GM19043 (cell line): ENCODE measurements around the gene PPP1R9B.

ENCODE experiments used
- ATAC-seq: cut with Tn5 transposase; IDR thresholded peaks from one replicate; pipeline ENCODE4 v1.9.1; 2021; ENCODE audit warnings: low read depth; ENCODE audit not compliant: unreplicated experiment

Gene PPP1R9B

DNA sequence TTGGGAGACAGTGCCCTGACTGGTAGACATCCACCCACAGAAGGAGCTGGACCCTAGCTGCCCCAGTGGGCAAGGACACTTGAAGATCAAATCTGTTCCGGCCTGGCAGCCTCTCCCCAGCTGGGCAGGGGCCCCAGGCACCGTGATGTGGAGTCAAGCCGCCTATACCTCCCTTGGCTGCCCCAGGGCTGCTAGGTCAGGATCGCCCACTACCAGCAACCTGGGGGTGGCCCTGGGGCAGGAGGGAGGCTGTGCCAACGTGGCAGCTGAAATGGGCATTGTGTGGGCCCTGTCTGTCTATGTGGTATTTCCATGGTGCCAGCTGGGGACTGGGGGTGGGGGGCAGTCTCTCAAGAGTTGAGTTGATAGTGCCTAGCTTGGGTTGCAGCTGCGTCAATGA lies 54.4 kb downstream of the PPP1R9B start:
- no peak for ATAC-seq

- ATAC-seq = no peak
Observed at GRCh38 chr17:50095626-50096037, 54.8 kb downstream of the PPP1R9B start.

DNA sequence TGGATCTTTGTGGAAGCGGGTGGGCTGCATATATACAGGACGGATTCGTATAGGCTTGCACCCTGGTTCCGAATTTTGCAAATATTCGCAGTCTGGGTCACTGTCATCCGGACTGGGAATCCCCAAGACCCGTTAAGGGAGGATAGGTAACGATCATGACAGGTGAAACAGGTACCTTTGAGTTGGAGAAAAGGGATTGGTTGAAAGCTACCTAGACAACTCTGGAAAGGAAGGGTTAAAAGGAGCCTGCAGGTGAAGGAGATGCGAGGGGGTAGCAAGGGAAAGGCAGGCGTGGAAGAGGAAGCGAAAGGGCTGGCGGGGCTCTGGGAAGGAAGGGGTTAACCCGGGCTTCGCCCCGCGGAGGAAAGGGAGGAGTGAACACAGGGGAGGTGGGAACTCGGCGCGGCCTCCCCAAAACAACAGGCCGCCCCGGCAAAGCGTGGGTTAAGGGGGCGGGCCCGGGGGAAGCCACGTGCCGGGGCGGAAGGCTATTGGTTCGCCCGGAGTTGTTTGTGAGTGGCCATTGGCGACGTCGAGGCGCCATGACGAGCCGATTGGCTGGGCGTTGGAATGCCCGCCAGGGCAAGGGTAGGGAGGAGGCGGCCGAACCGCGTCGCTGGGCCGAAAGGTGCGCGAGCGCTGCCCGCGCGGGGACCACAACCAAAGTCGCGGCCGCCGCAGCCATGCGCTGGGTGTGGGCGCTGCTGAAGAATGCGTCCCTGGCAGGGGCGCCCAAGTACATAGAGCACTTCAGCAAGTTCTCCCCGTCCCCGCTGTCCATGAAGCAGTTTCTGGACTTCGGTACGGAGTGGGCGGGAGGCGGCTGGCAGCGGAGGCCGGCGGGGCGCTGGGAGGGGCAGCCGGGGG lies 55.5 kb downstream of the PPP1R9B start, which contains the start of gene PDK2:
Gene PDK2 (plus strand): TSS at position 599 of the 867 bp plus-strand sequence. CDS start 85 bp downstream, at position 684.
- peak; percentile 90 for ATAC-seq

DNA sequence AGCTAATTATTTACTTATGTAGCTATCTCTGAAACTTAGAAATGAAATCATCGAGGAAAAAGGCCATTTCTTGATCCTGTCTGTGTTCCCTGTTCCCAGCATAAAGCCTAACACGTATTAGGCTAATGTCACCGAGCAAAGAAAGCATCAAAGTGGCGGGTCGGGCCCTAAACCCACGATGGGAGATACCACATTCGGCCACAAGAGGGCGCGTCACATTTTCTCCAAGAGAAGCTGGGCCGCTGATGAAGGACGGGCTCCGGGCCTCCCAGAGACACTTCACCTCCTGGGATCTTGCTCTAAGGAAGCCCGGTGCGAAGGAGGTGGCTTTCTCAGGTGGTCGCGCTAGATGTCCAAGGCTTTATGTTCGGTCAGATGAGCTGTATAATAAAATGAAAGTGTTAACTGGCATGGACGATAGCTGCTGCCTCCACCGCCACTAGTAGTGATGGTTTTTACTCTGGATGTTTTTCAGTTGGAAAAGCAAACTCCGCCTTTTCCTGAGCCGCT lies 56.2 kb downstream of the PPP1R9B start:
- ATAC-seq = no peak

DNA sequence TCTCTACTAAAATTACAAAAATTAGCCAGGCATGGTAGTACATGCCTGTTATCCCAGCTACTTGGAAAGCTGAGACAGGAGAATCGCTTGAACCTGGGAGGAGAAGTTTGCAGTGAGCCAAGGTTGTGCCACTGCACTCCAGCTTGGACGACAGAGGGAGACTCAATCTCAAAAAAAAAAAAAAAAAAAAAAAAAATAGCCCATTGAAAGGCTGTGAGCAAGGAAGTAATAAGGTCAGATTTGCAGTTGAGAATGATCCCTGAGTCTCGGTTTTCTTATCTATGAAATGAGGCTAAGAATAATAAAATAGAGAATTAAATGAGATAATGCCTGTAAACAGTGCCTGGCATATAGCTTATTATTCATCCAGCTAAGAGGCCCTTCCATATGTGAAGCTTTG lies 56.7 kb downstream of the PPP1R9B start:
- no peak for ATAC-seq

DNA sequence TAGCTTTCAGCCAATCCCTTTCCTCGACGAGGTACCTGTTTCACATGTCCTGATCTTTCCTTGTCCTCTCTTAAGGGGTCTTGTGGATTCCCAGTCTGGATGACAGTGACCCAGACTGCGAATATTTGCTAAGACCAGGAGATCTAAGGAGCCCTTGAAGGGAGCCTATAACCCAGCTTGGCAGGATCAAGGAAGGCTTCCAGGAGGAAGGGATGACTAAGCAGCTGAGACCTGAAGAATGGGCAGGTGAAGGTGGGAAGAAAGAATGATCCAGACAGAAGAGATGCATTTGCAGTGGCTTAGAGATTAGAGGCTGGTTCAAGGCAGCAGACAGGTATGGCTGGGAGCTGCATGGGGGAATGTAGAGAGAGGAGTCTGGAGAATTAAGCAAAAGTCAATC lies 57.2 kb downstream of the PPP1R9B start:
- no peak for ATAC-seq

GRCh38 chr17:50091918-50092285 lies 58.6 kb downstream of the PPP1R9B start:
- no peak for ATAC-seq

DNA sequence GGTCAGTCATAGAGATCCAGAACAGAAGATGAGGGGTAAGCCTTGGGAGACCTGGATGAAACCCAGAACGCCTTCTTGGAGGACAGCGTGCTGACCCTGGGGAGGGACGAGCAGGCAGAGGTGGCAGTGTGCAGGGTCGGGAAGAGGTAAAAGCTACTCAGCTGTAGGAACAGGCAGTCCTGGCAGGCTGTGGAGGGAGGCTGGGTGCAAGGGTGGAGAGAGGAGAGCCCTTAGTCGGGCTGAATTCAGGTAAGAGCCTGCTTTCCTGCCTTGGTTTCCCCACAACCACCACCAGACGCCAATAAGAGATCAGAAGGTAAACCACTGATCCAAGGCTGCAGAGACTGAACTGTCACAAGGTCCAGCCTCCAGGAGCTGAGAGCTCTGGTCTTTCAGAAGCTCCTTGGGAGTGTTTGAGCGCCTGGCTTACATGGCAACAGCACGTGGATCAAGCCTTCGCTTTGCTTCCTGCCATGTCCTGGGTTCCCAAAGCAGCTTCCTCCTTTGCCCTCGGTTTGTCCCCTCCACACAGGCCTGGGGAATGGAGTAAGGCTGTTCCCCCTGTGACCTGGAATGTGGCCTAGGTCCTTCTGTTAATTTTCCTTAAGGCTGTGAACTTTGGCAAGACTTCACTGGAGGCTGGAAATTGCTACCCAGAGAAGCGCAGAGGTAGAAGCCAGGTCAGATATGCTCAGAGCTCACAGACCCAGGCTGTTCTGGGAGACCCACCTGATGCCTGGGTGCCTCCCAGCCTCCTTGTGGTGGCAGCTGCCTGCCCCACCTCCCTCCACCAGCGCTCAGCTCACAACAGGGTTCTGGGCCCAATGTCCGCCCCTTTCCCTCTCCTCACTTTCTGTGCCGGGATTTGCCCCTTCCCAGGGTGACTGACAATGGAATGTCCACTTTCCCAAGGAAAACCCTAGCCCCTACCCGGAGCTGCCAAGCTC lies 59.2 kb downstream of the PPP1R9B start:
- no peak for ATAC-seq

DNA sequence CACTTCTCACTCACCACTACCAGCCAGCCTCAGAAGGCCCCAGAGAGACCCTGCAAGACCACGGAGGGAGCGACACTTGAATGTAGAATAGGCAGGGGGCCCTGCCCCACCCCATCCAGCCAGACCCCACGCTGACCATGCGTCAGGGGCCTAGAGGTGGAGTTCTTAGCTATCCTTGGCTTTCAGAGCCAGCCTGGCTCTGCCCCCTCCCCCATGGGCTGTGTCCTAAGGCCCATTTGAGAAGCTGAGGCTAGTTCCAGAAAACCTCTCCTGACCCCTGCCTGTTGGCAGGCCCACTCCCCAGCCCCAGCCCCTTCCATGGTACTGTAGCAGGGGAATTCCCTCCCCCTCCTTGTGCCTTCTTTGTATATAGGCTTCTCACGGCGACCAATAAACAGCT lies 60.4 kb downstream of the PPP1R9B start:
- no peak for ATAC-seq

- ATAC-seq = no peak
Observed at GRCh38 chr17:50088952-50089825, 61.3 kb downstream of the PPP1R9B start.

DNA sequence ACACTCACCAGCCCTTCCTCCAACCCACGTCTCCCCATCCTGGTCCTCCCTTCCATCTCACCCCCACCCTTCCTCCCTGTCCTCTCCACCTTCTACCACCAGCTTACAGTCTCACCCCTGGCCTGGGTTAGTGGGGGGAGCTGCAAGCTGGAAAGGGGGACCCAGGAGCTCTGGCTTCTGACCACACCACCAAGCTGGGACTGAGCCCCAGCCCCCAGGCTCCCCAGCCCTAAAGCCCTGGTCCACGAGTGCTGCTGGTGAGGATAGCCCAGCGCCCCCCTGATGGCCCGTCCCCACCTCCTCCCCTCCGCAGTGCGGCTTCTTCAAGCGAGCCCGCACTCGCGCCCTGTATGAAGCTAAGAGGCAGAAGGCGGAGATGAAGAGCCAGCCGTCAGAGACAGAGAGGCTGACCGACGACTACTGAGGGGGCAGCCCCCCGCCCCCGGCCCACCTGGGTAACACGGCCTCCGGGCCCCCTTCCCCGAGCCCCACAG lies 62.5 kb downstream of the PPP1R9B start:
- no peak for ATAC-seq

DNA sequence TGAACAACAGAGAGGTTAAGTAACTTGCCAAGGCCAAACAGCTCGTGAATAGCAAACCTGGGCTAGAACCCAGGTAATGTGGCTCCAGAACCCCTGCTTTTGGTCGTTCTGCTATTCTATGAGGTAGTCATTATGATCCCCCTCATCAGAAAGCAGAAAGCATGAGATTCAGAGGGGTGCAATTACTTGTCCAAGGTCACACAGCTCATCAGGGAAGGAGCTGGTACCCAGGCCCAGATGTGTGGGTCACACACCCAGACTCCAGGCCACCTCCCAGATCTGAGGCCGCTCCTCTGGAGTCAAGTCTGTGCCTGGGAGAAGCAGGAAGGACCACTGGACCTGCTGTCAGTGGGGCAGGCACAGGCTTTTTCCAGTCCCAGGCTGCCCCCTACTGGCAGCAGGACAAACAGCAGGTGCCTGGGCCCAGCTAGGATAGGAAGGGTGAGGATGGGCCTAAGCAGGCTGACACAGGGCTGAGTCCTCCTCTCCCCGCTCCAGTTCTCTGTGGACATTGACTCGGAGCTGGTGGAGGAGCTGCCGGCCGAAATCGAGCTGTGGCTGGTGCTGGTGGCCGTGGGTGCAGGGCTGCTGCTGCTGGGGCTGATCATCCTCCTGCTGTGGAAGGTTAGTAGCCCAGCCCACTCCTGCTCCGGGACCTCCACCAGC lies 63.1 kb downstream of the PPP1R9B start:
- ATAC-seq = no peak
